GM11168 (cell line): ENCODE data around the gene DRD4.

Experiments used
- in situ Hi-C: fragments of 300-500 bp; cut with MboI; formaldehyde crosslinking; loops from one replicate; pipeline ENCODE4 v1.12.0; 2022; ENCODE audit warnings: low sequenced_read_pairs; ENCODE audit not compliant: unreplicated experiment

The DRD4 gene

DNA sequence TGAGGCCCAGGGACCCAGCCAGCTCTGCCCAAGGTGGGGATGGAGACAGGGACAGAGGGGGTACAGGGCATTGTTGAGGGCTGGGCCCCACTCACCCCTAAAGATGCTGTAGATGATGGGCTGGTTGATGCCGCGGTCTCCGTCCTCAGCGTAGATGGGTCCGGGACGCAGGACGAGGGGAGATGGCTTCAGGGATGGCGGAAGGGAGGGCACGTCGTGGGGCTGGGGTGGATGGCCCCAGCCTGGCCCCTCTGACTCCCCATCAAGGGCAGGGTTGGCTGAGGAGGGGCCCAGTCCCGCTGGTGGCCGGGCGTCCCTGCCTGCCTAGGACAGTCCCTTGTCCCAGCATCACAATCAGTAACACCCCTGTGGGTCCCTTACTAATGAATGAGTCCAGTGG lies 16.9 kb upstream of the DRD4 start:
- in situ Hi-C loops: no loop called here

DNA sequence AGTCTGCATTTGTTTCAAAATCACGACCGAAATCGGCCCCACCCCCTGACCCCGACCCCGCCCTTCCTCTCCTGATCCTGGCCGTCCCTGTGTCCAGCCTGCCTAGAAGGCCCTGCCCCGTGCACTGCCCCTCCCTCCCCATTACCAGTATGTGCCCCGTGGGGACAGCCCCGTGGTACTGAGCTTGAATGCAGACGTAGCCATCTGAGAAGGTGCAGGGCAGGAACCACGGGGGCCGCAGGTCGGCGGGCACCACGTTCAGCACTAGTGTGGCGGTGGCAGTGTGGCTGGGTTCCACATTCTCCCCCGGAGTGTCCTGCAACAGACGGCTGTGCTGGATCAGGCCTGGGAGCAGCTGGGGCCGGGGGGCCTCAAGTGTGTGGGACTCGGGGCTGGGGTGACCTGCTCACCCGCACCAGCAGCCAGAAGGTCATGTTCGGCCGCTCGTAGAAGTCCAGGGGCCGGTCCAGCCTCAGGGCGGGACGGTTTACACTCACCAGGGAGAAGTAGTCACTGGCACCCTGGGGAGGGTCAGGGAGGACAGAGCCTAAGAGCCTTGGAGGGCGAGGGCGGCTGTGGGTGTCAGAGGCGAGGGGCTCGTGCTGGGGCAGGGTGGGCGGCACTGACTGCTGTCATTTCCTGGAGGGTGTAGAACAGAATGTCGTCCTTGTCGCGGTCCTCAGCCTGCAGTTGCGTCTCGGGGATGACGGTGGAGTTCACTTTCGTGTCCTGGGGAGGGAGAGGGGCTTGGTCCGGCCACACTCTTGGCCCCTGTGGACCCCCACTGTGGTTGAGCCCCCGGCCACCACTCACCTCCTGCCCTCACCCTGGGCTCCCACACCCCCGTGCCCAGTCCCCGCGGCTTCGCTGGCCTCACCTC lies 15.9 kb upstream of the DRD4 start:
- in situ Hi-C loops: no loop called here

DNA sequence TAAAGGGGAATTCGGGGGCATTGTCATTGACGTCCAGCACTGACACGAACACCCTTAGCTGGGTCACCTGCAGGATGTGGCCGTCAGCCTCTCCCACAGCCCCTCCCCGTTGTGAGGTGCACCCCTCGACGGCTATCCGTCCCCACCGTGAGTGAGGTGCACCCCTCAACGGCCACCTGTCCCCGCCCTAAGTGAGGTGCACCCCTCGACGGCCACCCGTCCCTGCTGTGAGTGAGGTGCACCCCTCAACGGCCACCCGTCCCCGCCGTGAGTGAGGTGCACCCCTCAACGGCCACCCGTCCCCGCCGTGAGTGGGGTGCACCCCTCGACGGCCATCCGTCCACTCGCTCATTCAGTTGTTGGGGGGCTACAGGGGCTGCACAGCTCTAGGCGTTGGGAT lies 15.2 kb upstream of the DRD4 start:
- in situ Hi-C loops: no loop called here

DNA sequence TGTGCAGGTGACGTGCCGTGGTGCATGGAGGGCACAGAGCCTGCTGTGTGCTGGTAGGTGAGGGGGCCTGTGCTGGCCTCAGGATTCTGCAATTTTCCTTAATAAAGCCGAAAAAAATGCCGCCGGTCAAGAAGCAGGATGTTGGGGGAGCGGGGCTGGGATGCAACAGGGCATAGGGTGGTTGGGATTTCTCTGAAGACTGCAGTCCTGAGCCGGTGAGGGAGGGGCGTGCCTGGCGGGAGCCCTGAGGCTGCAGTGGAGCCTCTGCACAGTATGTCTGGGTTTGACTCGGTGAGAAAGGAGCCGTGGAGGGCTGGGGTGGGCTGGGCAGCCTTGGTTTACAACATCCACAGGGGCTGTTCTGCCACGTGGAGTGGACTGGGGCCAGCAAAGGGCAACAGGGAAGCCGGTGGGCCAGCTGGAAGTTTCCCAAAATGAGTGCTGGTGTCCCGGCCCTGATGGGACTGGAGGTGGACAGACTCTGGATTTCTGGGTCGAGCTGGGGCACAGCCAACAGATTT lies 13.7 kb upstream of the DRD4 start:
- in situ Hi-C loops: no loop called here

DNA sequence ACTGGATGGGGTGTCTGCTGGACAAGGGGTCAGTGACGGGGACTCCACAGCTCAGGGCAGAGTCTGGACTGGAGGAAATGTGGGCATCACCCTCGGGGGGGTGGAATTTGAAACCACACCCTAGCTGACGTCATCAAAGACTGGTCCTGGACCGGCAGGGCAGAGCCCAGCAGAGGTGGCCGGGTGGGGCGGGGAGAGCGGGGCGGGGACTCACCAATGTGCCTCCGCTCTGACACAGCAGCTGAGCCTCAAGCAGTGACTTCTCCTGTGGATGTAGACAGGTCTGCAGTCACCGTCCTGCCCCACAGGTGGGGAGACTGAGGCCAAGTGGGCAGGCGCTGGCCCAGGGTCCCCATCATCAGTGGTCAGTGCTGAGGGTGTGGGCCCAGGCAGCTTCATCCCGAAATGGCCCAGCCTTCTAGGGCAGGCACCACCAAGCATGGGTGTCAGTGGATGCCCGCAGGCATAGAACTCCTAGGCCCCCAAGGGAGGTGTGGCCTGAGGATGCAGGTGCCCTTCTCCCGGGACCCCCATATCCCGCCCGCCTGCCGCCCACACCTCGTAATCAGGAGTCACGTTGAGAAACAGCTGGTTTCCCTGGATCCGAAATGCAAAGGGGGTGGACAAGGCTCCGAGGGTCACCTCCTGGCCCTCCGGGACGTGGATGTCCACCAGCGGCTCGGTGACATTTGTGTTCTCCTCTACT lies 12.9 kb upstream of the DRD4 start:
- in situ Hi-C loops: no loop called here

DNA sequence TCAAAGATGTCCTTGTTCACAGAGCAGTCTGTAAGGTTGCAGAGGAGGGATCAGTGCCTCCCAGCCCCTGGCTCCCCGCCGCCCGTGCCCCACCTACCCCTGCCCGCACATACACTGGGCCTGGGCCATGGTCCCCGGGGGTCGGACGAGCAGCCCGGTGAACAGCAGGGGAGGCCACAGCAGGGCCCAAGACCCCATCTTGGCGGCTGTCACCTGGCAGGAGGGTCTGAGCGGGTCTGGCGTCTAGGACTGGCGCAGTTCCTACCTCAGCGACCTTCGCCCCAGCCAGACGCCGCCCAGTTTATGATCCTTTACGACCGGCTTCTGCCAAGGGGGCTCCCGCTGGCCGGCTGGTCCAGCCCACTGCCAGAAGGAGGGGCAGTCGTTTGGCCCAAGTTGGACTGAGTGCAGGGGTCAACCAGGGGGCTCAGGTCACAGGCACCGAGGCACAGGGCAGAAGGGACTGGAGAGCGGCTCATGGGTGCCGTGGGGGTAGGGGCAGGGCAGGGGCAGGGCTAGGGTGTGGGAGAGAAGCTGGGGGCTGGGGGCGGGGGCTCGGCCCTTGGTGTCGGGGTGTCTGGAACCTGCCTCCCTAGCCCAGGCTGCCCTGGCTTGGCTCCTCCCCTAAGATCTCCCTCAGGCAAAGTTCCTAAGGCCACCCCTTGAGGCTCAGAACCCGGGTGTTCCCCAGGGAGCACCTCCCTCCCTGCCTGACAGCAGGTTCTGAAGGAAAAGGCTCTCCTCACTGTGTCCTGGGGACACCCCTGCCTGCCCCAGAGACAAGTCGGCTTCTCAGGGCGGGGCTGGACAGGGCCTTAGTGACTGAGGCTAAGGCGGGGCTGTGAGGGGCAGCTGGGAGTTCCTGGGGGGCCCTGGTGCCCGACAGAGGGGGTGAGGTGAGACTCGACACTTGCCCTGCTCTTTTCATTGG lies 12.1 kb upstream of the DRD4 start, which contains the start of gene CDHR5:
Gene CDHR5, minus strand, starts transcription at position 251 of the 931 bp plus-strand sequence. Its CDS starts 53 bp downstream, at position 198.
- in situ Hi-C loops: no loop called here

DNA sequence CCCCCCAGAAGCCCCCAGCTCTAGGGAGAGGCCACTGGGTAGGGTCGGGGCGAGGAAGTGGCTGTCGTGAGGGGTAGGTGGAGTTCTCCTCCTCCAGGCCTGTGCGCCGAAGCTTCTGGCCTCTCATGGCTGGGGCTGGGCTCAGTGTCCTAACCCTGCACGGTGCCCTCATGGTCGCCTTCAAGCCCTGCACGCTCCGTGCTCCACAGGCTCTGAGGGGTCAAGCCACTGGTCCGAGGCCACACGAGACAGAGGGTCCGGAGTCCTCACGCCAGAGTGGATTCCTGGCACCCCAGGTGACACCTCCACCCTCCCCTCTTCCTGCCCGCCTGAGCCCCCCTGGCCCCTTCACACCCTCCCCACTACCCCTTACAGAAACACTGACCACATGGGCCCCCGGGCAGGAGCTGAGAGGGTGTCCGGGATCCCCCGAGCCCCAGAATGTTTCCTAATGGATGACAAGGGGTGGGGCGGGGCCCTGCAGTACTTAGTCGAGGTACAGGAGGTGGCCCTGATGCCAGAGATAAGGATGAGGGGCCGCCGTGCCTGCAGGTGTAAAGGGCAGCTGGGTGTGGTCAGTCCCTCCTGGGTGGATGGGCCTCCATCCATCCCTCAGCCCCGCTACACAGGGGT lies 11.3 kb upstream of the DRD4 start:
- in situ Hi-C loops: no loop called here

DNA sequence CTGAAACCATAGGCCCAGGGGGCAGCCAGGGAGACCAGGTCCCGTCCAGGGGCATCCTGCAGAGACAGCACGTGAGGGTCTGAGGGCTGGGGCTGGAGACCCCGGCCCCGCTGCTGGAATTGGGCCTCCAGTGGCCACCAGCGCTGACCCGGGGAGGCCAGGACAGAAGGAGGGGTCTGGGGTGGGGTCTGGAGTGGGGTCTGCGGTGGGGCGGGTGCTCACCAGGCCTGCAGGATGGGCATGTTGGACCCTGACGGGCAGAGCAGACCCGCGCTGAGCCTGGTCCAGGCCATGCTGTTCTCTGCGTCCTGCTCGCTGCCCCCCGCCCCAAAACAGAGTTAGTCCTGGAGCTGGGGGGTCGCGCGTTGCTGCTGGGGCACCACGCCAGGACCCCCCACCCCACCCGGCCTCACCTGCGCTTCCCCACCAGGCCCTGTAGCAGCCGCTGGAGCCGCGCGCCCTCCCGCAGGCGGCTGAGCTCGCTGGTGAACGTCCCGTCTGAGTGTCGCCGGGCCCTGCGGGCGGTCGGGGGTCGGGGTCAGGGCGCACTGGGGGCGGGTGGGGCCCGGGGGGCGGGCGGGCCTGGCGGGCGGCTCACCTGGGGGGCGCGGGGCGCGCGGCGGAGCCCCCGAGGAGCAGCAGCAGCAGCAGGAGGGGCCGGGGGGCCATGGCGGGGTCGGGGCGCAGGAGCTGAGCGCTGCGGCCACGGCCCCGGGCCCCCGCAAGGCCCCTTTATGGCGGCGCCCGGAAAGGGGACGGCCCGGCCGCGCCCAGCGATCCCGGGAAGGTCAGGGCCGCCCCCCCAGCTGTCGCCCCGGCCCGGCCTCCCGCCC lies 10.4 kb upstream of the DRD4 start, which contains the start of gene SCT:
Gene SCT, minus strand, starts transcription at position 707 of the 833 bp plus-strand sequence. Its CDS starts 38 bp downstream, at position 669.
- in situ Hi-C loops: no loop called here

DNA sequence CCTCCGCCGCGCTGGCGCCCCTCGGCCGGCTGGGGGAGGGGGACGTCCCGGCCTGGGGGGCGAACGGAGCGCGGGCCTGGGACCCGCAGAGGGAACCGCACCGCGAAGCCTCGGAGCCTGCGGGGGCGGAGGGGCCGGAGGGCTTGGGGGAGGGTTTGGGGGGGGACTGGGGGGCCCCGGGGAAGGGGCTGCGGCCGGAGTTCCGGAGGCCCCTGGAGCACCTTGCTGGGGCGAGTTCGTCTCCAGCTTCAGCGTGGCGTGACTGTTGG lies 9.8 kb upstream of the DRD4 start:
- in situ Hi-C loops: no loop called here

DNA sequence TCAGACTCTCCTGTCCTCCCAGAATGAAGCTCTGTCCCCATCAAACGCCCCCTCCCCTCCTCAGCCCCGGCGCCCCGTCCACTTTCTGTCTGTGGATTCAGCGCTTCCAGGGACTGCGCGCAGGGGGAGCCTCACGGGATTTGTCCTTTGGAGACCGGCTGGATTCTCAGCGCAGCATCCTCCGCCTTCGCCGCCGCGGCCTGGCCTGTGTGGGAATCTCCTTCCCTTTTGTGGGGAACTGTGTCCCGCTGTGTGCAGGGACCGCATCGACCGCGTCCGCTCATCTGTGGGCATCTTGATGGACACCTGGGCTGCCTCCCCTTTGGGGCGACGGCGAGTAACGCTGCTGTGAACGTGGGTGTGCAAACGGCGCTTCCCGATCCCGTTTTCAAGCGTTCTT lies 9.0 kb upstream of the DRD4 start:
- in situ Hi-C loops: no loop called here

DNA sequence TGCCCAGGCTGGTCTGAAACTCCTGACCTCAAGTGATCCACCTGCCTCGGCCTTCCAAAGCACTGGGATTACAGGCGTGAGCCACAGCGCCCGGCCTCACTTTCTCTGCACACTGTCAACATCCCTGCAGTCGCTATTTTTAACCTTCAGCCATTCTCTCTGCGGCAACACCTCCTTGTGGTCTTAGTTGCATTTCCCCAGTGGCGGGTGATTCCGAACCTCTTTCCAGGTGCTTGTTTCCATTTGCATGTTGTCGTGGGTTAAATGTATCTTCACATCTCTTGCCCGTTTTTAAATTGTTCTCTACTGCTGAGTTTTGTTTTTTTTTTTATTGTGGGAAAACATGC lies 7.9 kb upstream of the DRD4 start:
- in situ Hi-C loops: no loop called here

DNA sequence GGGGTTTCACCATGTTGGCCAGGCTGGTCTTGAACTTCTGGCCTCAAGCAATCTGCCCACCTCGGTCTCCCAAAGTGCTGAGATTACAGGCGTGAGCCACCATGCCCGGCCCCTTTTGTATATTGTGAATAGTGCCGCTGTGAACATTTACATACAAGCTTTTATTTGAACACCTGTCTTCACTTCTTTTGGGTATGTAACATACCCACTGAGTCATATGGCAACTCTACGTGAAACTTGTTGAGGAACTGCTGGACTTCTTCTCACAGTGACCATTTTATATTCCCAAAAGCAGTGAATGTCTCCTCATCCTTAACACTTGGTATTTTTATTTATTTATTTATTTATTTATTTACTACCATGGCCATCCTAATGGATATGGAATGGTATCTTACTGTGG lies 6.2 kb upstream of the DRD4 start:
- in situ Hi-C loops: no loop called here

DNA sequence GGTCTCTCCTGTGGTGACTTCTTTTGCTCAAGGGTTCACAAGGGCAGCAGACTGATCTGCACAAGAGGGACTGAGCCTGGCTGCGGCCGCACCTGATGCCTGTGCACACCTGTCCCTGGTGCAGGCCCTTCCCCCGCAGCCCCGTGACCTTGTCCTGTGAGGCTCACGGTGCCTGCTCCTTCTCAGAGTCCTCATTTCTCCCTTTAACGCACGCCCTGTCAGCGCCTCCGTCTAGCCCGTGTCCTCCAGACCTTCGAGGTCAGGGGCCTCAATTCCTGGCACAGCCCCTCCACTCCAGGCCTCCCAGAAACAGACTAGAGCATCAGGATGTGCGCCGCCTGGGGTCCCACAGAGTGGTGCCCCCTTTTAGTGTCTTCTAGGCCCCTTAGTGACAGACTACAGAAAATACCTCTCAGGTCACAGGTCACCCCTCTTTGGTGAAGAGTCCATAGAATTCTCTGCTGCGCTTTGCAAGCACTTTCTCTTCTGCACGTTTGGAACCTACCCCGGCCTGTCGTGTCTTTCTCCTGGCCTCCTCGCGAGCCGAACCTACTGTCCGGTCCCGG lies 1.0 kb upstream of the DRD4 start:
- in situ Hi-C loops: no loop called here

DNA sequence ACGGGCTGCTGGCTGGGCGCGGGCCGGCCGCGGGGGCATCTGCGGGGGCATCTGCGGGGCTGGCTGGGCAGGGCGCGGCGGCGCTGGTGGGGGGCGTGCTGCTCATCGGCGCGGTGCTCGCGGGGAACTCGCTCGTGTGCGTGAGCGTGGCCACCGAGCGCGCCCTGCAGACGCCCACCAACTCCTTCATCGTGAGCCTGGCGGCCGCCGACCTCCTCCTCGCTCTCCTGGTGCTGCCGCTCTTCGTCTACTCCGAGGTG lies 194 bp downstream of the DRD4 start:
- in situ Hi-C loops: no loop called here

DNA sequence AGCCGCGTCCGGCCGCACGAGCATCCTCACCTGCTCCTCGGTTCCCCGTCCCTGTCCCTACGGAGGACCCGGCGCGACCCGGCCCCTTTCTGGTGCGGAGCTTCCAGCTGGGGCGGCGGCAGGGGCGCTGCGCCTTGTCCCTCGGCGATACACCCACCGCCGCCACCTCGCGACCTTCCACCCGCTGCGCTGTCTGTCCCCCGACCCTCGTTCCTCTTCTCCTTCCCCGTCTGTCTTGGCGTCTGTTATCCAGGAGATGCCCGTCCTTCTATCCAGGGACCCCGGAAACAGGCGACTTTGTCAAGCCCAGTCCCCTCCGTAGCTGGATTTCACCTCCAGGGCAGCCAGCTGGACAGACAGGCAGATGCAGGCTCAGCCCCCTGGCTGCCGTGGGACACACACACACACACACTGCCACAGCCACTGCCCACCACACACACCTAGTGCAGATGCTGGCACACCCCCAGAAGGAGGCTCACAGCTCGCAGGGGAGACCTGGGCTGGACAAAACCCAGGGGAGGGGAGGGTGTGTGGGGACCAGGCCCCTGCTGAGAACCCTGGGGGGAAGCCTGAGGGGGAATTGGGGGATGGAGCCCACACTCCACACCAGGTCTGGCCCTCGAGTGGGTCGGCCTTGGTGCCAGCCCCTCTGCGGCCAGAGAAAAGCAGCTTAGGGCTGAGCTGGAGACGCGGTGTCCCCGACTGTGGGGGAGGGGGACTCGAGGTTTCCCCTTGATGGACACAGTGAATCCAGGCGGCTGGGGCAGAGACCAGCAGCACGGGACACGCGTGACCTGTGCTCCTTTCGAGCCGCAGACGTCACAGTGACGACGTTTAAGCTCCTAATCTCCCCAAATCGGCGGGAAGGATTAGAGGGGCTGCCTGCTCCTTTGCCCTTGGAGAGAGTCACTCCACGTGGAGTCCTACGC lies 788 bp downstream of the DRD4 start:
- in situ Hi-C loops: no loop called here

DNA sequence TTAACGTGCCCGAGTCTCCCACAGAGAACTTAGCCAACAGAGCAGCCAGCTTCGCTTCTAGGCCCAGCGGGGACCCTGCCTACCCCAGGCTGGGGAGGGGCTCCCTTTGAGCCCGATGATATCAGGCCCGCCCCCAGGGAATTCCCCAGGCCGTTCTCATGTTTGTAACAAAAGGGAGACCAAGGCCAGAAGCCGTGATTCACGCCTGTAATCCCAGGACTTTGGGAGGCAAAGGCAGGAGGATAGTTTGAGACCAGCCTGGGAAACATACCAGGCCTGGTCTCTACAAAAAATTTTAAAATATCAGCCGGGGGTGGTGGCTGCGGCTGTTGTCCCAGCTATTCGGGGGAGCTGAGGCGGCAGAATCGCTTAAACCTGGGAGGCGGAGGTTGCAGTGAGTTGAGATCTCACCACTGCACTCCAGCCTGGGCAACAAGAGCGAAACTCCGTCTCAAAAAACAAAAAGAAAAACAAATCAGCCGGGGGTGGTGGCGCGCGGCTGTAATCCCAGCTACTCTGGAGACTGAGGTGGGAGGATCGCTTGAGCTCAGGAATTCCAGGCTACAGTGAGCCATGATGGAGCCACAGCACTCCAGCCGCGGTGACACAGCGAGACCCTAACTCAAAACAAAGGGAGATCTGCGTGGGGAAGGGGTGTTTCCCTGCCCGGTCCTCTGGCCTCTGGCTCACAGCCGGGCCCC lies 1.7 kb downstream of the DRD4 start:
- in situ Hi-C loops: no loop called here

DNA sequence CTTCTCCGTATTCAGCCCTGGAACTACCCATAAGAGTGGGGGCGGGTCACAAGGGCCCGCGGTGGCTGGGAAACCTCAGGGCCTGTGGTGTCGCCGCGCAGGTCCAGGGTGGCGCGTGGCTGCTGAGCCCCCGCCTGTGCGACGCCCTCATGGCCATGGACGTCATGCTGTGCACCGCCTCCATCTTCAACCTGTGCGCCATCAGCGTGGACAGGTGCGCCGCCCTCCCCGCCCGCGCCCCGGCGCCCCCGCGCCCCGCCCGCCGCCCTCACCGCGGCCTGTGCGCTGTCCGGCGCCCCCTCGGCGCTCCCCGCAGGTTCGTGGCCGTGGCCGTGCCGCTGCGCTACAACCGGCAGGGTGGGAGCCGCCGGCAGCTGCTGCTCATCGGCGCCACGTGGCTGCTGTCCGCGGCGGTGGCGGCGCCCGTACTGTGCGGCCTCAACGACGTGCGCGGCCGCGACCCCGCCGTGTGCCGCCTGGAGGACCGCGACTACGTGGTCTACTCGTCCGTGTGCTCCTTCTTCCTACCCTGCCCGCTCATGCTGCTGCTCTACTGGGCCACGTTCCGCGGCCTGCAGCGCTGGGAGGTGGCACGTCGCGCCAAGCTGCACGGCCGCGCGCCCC lies 2.4 kb downstream of the DRD4 start:
- in situ Hi-C loops: no loop called here
